Measurements from ENCODE around the gene LRP1. TPM values are rescaled to one million over a fixed set of nuclear protein-coding genes. Genes with fewer than 3 reads are reported as not detected.

LRP1 gene
- total RNA-seq, 1 donor from 2014 or later, result 0.95 TPM

- POLR2A ChIA-PET, result no interaction called here
- CTCF ChIA-PET, result no interaction called here
- Mint-ChIP-seq H3K27ac (no peak overlapping the region), H3K36me3 (ENCODE audit: low read depth) (no peaks in the 10 kb centered on the region), H3K27me3 (peaks cover 3% of the 10 kb centered on the region), H3K4me1 (peaks cover 5% of the 10 kb centered on the region), H3K9me3 (no peaks in the 10 kb centered on the region), H3K4me3 (no peak overlapping the region)
- no peak for TF ChIP-seq CTCF (IDR thresholded peaks at IDR 0.05)
- no peak for ATAC-seq (ENCODE audit: low read depth)
- intact Hi-C loops (cut with micrococcal nuclease), result no loop called here
- DNase-seq, result no peak
Measured at GRCh38 chr12:57134949-57135348, 6.7 kb downstream of the LRP1 start.

- intact Hi-C loops (cut with micrococcal nuclease), result no loop called here
- Mint-ChIP-seq H3K27me3 (peaks cover 3% of the 10 kb centered on the region), H3K27ac (no peak overlapping the region), H3K4me3 (no peak overlapping the region), H3K9me3 (no peaks in the 10 kb centered on the region), H3K4me1 (peaks cover 5% of the 10 kb centered on the region), H3K36me3 (ENCODE audit: low read depth) (no peaks in the 10 kb centered on the region)
- POLR2A ChIA-PET, result interaction anchor here (1.2 kb wide), 1 partner anchor 23 kb away, joined by 4 read pairs; no protein-coding TSS in a partner anchor
- CTCF ChIA-PET, result no interaction called here
- no peak for ATAC-seq (ENCODE audit: low read depth)
- no peak for DNase-seq
- TF ChIP-seq CTCF (IDR thresholded peaks at IDR 0.05), result no peak
Measured at GRCh38 chr12:57135527-57136326, 7.4 kb downstream of the LRP1 start.

- intact Hi-C loops (cut with micrococcal nuclease), result no loop called here
- ChIA-PET CTCF (no interaction called here), POLR2A (interaction anchor here (0.6 kb wide), 1 partner anchor 27 kb away, joined by 4 read pairs; the partner anchor contains the start of gene STAT6)
- no peaks in the 10 kb centered on the region for H3K36me3 Mint-ChIP-seq (ENCODE audit: low read depth)
- no peaks in the 10 kb centered on the region for H3K27me3 Mint-ChIP-seq
- H3K9me3 Mint-ChIP-seq, result no peaks in the 10 kb centered on the region
- no peak for TF ChIP-seq CTCF (IDR thresholded peaks at IDR 0.05)
- no peak for DNase-seq
- H3K27ac Mint-ChIP-seq, result no peak overlapping the region
- no peaks in the 10 kb centered on the region for H3K4me1 Mint-ChIP-seq
- no peak for ATAC-seq (ENCODE audit: low read depth)
- H3K4me3 Mint-ChIP-seq, result no peak overlapping the region
Measured at GRCh38 chr12:57138526-57139272, 10.4 kb downstream of the LRP1 start.

- no peaks in the 10 kb centered on the region for H3K9me3 Mint-ChIP-seq
- H3K27ac Mint-ChIP-seq, result no peak overlapping the region
- no peaks in the 10 kb centered on the region for H3K36me3 Mint-ChIP-seq (ENCODE audit: low read depth)
- POLR2A ChIA-PET, result no interaction called here
- CTCF ChIA-PET, result no interaction called here
- no peak for DNase-seq
- no peaks in the 10 kb centered on the region for H3K27me3 Mint-ChIP-seq
- no peak for TF ChIP-seq CTCF (IDR thresholded peaks at IDR 0.05)
- intact Hi-C loops (cut with micrococcal nuclease), result no loop called here
- no peak for ATAC-seq (ENCODE audit: low read depth)
- no peak overlapping the region for H3K4me3 Mint-ChIP-seq
- no peaks in the 10 kb centered on the region for H3K4me1 Mint-ChIP-seq
Measured at GRCh38 chr12:57139796-57140649, 11.7 kb downstream of the LRP1 start.
